Kasumi-1 (cell line): ENCODE data around the gene COLEC12.

Experiments used
- DNase-seq, 2 experiments: peaks; one replicate each; lab custom pipeline; 2025; lab: John Stamatoyannopoulos, UW

The COLEC12 gene

DNA sequence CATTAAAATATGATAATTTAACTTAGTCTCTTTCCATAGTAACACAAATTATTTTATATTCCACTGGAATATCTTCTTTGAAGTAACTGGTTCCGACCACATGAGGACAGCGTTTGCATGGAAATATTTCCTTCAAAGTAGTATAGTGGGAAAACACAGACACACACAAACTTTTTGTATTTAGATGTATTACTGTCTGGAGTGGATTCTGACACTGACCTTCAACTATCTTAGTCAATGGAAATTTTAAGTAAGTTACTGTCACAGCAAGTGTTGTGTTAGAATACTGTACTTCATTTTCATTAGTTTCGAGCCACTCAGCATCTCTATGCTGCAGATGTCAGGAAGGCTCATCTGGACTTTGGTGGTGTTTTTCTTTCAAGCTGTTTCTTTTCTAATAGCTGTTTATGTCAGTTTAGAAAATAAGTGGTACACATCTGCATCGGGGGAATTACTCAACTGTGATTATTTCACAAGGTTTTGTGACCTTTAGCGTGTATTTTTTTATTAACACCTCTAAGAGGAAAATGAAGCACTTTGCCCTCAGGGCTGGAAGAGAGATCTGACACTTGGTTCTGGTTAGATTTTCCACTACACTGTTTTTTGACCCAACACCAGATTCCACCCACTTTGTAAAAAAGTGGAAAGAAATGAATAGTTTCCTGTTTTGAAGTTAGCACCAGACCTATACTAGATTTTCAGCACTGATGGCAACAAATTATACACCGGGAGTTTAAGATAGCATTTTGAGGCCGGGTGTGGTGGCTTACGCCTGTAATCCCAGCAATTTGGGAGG, 213.8 kb downstream of the COLEC12 start:
- DNase-seq, result peak; percentile 31 to 55

DNA sequence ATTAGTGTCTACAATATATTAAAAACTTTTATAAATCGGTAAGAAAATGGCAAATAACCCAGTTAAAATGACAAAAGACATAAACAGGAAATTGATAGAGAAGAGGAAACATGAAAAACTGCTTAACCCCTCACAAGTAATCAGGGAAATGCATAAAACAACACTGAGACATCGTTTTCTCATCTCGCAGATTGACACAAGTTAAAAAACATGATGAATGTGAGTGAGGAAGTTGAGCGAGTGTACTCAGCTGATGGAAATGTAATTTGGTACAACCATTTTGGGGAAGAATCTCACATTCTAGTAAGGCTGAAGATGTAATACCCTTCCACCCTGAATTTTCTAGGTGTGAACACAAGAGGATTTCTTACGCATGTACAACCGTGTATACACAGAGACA, 214.7 kb downstream of the COLEC12 start:
- no peak for DNase-seq

- no peak for DNase-seq
These were observed 225.0 kb downstream of the COLEC12 start for GRCh38 chr18:275486-275885.

- DNase-seq, result no peak
These were observed 226.2 kb downstream of the COLEC12 start for GRCh38 chr18:274313-274712.

- no peak for DNase-seq
These were observed 227.0 kb downstream of the COLEC12 start for GRCh38 chr18:273525-273924.

- DNase-seq, result no peak
These were observed 227.9 kb downstream of the COLEC12 start for GRCh38 chr18:272650-273049.

DNA sequence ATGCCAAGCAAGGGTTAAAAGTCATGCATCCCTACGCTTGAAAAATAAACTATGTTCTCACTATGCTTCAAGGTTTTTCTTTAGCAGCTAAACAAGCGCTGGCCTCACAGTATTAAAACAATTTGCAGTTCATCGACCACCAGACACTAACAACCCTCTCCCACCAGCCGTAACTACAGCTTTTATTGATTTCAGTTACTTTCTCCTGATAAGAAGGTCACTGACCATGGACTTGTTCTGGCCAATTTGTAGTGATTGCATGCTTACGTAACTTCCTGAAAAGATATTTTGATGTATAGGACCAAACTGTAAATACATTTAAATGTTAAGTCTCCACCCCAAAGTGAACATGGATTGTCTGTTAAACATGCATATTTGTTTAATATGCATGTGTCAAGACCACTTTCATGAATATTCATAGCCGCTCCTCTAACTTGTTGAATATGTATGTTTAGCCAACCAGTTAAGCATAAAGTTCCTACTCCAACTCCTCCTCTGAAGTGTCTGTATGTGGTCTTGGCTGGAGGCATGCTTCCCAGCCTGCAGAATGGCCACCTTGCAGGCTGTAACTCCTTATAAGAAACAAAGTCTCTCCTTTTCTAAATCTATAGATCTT, 230.9 kb downstream of the COLEC12 start:
- no peak for DNase-seq

- peak; percentile 90 to 92 for DNase-seq
These were observed 232.6 kb downstream of the COLEC12 start, which contains the start of gene THOC1 for GRCh38 chr18:267688-268552. Gene THOC1, minus strand, starts transcription at chr18:268047. Its CDS starts 28 bp downstream, at chr18:268019.

- peak; percentile 53 to 62 for DNase-seq
These were observed 233.2 kb downstream of the COLEC12 start for GRCh38 chr18:267380-267687.
